HG02623 (cell line): Measurements from ENCODE around the gene NBDY.
"Not testable (repeated sequence)": the region's sequence is repeated elsewhere in the genome, so short reads cannot be mapped to it uniquely, and the experiment has no call there.

Experiments
- ATAC-seq: cut with Tn5 transposase; IDR thresholded peaks from one replicate; pipeline ENCODE4 v1.9.1; 2021; ENCODE audit warnings: moderate library complexity; ENCODE audit not compliant: unreplicated experiment

Gene NBDY

DNA sequence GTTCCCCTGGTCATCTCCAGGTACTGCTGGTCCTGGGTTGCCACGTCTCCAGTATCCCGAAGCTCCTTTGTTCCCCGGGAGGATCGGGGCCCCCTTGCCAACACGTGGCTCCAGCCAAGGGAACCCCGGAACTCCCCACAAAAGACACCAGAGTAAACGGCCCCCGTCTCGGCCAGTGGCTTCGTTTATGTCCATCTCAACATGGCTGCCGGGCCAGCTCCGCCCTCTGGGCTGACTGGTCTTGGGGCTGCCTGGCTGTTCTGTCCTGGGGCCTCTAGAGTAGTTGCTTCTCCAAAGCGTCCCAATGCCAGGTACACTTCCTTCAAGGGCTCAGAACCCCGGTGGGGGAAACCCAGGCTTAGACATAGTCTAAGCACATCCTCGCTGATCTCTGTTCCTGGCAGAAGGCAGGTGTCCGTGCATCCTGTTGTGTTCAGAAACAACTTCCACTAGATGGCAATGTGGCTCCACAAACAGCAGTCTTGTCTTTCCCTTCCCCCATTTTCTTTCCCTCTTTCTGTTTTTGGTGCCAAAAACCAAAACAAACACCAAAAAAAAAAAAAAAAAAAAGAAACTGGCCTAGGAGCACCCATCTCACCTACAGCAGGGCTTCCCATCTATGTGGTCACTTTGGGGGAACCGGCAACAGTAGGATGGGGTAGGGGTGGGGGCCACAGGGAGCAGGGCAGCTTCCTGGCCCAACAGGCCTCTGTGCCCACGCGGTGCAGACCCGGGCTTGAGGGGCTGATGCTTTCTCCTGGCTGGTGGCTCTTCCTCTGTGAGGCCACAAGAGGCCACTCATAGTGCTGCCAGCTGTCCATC lies 35.3 kb downstream of the NBDY start:
- peak; percentile 61 for ATAC-seq

DNA sequence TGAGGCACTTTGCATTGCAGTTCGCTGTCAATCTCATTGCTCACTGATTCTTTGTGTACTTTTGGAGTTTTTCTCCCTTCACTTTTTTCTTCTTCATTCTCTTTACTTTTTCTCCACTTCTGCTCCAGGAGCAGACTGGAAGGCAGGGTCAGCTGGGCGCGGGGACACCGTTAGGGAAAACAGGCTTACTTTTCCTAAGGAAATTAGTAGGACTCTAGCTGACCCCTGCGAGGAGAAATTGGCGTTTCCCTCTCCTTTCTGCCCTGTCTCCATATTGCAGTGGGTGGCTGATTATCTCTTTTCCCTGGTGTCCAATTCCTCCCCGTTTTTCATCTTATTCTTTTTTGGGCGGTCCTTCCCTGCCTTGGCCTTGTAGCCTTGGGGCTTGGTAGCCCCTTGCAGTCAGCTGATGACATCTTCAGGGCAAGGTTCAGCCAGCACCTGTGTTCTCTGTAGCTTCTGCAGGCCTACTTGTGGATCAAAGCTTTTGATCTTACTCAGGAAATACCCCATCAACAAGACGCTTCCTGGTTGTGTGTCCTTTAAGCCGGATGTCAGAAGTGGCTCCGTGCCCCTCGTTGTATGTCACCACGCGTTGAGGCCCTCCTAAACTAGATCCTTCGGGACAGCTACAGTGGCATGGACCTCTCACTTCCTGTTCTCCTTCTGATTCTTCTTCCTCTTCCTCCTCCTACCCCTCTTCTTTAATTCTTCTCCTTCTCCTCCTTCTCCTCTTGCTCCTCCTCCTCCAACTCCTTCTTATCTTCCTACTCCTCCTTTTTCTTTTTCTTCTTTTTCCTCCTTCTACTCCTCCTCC lies 36.1 kb downstream of the NBDY start:
- ATAC-seq = no peak

DNA sequence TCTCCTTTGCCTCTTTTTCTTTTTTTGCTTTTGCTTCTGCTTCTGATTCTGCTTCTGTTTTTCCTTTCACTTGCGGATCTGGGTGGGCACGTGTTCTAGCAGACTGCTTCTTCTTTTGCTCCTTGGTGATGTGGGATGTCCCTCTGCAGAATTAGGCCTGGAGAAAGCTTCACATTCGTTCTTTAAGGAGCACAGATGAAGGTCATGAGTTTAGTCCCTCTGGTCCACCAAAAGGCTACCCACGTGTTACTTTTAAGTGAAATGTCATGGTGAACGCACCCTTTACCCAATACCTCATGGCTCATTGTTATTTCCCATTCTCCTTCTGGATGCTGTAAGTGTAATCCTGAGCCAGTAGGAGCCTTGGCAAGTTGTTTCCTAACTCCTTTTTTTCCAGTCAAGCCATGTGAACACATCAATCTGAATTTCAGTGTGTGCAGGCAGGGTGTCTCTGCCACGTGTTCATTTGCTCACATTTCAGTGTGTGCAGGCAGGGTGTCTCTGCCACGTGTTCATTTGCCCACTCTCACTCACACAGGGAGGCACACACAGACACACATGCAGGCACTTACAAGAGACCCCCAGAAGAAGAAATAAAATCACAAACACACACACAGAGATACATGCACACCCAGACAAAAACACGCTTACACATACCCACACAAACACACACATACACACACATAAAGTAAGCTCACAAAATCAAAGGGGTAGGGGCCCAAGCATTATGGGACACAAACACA lies 36.9 kb downstream of the NBDY start:
- no peak for ATAC-seq

DNA sequence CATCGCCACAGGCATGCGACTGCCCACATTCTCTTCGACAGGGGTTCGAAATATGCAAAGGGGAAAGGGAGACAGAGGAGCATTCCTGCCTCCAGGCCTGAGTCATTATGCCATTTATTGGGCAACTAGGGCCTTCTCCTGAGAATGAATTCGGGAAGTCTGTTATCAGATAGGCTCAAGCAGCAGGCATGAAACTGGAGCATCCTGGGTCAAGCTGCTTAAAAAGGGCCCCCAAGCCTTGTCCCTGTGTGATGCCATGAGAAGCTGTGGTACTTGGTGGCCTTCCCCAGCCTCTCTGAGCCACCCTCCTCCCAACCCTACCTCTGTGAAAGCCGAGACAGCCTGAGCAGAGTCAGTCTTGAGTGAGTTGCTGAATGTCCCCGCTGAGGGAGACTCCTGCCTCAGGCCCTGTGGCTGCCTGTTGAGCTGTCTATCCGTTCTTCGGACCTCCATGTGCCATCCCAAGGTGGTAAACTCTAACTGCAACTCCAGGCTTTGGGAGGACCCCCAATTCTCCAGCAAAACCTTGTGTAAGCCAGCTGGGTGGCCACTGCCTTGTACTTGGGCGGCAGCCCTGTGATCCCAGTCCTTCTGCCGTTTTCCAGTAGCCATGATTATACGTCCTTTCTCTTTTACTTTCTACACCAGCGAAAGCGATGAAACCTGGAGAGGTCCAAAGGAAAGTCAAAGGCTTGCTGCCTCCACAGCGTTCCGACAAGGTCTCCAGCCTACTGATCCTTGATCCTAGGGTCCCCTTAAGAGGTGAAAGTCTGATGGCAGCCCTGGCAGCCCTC lies 37.7 kb downstream of the NBDY start:
- no peak for ATAC-seq

DNA sequence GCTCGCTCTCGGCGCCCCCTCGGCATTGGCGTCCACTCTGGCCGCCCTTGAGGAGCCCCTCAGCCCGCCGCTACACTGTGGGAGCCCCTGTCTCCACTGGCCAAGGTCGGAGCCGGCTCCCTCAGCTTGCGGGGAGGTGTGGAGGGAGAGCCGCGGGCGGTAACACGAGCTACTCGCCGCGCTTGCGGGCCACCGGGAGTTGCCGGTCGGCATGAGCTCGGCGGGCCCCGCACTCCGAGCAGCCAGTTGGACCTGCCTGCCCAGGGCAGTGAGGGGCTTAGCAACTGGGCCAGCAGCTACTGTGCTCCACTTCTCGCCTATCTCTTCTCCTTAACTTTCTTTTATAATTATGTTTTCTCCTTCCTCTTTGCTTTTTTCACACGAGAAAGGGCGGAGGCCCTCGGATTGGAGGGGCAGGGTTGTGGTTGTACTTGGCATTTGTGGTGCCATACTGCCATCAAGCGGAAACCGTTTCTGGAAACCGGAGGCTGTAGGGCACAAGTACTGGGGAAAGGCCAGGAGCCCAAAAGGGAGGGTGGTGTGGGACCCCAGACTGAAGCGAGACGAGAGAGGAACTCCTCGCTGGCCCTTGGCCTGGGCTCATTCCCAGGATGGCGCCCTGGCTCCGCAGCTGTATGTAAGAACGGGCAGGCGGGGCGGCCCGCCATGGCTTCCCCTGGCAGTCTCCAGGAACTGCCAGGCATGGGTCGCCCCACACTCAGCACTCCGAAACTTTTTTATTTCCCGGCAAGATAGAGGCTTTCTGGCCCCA lies 38.5 kb downstream of the NBDY start:
- ATAC-seq = not testable (repeated sequence)

DNA sequence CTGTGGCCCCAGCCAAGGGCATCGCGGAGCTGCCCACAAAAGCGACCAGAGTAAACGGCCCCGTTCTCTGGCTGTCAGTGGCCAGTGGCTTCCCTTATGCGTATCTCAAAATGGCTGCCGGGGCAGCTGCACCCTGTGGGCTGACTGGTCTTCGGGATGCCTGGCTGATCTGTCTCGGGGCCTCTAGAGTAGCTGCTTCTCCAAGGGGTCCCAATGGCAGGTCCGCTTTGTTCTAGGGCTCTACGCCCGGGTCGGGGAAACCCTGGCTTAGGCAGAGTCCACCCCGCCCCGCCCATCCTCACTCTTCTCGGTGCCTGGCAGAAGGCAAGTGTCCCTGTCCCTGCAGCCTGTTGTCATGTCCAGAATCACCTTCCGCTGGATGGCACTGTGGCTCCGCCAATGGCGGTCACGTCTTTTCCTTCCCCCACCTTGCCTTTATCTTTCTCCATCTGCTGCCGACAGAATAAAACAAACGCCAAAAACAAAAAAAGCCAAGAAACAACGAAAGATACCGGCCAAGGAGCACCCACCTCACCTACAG lies 39.1 kb downstream of the NBDY start:
- not testable (repeated sequence) for ATAC-seq

DNA sequence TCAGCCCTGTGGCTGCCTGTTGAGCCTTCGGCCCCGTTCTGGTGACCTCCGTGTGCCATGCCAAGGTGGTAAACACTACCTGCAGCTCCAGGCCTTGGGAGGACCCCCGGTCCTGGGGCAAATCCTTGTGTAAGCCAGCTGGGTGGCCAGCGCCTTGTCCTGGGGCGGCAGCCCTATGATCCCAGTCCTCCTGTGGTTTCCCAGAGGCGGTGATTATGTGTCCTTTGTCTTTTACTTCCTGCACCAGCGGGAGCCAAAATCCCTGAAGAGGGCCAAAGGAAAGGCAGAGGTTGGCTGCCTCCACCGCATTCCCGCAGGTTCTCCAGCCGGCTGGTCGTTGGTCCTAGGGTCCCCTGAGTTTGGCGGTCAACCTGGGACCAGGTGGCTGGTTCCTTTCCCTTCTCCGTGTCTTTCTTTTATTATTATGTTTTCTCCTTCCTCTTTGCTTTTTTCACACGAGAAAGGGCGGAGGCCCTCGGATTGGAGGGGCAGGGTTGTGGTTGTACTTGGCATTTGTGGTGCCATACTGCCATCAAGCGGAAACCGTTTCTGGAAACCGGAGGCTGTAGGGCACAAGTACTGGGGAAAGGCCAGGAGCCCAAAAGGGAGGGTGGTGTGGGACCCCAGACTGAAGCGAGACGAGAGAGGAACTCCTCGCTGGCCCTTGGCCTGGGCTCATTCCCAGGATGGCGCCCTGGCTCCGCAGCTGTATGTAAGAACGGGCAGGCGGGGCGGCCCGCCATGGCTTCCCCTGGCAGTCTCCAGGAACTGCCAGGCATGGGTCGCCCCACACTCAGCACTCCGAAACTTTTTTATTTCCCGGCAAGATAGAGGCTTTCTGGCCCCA lies 43.9 kb downstream of the NBDY start:
- not testable (repeated sequence) for ATAC-seq

DNA sequence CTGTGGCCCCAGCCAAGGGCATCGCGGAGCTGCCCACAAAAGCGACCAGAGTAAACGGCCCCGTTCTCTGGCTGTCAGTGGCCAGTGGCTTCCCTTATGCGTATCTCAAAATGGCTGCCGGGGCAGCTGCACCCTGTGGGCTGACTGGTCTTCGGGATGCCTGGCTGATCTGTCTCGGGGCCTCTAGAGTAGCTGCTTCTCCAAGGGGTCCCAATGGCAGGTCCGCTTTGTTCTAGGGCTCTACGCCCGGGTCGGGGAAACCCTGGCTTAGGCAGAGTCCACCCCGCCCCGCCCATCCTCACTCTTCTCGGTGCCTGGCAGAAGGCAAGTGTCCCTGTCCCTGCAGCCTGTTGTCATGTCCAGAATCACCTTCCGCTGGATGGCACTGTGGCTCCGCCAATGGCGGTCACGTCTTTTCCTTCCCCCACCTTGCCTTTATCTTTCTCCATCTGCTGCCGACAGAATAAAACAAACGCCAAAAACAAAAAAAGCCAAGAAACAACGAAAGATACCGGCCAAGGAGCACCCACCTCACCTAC lies 44.5 kb downstream of the NBDY start:
- ATAC-seq = not testable (repeated sequence)

DNA sequence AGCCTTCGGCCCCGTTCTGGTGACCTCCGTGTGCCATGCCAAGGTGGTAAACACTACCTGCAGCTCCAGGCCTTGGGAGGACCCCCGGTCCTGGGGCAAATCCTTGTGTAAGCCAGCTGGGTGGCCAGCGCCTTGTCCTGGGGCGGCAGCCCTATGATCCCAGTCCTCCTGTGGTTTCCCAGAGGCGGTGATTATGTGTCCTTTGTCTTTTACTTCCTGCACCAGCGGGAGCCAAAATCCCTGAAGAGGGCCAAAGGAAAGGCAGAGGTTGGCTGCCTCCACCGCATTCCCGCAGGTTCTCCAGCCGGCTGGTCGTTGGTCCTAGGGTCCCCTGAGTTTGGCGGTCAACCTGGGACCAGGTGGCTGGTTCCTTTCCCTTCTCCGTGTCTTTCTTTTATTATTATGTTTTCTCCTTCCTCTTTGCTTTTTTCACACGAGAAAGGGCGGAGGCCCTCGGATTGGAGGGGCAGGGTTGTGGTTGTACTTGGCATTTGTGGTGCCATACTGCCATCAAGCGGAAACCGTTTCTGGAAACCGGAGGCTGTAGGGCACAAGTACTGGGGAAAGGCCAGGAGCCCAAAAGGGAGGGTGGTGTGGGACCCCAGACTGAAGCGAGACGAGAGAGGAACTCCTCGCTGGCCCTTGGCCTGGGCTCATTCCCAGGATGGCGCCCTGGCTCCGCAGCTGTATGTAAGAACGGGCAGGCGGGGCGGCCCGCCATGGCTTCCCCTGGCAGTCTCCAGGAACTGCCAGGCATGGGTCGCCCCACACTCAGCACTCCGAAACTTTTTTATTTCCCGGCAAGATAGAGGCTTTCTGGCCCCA lies 49.3 kb downstream of the NBDY start:
- ATAC-seq = not testable (repeated sequence)

DNA sequence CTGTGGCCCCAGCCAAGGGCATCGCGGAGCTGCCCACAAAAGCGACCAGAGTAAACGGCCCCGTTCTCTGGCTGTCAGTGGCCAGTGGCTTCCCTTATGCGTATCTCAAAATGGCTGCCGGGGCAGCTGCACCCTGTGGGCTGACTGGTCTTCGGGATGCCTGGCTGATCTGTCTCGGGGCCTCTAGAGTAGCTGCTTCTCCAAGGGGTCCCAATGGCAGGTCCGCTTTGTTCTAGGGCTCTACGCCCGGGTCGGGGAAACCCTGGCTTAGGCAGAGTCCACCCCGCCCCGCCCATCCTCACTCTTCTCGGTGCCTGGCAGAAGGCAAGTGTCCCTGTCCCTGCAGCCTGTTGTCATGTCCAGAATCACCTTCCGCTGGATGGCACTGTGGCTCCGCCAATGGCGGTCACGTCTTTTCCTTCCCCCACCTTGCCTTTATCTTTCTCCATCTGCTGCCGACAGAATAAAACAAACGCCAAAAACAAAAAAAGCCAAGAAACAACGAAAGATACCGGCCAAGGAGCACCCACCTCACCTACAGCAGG lies 50.0 kb downstream of the NBDY start:
- ATAC-seq = not testable (repeated sequence)

DNA sequence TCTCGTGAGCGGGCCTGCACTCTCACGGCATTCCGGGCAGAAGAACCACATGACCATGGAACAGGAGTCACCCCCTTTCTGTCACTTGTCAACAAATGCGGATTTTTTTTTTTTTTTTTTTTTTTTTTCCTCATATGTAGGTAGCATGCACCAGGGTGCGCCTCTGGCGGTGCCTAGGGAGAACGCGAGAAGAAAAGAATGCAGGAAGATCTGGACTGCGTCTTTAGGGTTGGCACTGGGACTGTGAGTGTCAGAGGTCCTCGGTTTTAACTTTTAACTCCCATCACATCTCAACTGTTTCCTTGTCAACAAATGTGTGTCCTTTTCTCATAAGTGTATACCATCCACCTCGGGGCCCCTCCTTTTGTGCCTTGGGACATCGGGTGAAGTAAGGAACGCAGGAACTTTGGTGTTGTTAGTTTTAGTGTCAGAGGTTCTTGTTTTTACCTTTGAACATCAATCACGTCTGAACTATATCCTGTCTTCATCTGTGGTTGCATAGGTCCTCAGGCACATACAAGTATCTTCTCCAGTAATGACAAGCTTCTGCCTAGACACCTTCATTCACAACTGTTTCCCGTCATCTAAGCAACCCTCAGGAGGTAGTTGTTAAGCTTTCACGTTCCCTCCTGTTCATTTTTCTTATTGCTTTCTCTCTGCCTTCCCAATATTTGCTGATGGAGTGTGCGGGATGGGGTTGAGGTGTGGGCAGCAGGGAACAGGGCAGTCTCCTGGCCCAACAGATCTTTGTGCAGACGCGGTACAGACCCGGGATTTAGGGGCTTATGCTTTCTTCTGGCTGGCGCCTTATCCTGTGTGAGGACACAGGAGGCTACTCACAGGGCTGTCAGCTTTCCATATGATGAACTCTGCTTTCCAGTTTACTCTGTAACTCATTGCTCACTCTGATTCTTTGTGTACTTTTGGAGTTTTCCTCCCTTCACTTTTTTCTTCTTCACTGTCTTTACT lies 51.9 kb downstream of the NBDY start:
- not testable (repeated sequence) for ATAC-seq

DNA sequence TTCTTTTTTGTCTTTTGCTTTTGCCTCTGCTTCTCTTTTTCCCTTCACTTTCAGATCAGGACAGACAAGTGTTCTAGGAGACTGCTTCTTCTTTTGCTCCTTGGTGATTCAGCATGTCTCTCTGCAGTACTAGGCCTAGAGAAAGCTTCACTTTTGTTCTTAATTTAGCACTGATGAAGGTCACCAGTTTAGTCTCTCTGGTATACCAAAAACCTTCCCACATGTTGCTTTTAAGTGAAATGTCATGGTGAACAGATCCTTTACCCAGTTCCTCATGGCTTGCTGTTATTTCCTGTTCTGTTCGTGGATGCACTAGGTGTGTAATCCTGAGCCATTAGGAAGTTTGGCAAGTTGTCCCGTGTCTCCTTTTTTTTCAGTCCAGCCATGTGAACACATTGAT lies 53.3 kb downstream of the NBDY start:
- ATAC-seq = no peak

DNA sequence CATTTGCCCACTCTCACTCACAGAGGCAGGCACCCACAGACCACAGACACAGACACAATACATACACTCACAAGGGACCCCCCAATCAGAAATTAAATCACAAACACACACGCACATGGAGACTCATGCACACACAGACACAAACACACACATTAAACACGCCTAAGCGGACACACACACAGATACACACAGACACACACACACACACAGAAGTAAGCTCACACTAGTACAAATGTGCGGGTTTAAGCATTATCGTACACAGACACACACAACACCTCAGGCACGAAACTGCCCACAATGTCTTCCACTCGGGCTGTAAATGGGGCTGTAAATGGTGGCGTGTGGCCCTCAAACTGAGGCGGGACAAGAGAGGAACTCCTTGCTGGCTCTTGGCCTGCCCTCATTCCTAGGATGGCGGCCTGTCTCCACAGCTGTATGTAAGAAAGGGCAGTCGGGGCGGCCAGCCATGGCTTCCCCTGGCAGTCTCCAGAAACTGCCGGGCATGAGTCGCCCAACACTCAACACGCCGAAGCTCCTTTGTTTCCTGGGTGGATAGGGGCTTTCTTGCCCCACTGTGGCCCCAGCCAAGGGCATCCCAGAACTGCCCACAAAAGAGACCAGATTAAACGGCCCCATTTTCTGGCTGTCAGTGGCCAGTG lies 53.9 kb downstream of the NBDY start:
- no peak for ATAC-seq

DNA sequence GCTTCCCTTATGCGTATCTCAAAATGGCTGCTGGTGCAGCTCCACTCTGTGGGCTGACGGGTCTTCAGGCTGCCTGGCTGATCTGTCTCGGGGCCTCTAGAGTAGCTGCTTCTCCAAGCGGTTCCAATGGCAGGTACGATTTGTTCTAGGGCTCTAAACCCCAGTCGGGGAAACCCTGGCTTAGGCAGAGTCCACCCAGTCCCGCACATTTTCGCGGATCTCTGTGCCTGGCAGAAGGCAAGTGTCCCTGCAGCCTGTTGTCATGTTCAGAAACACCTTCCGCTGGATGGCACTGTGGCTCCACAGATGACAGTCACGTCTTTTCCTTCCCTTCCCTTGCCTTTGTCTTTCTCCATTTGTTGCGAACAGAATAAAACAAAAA lies 54.4 kb downstream of the NBDY start:
- ATAC-seq = no peak

DNA sequence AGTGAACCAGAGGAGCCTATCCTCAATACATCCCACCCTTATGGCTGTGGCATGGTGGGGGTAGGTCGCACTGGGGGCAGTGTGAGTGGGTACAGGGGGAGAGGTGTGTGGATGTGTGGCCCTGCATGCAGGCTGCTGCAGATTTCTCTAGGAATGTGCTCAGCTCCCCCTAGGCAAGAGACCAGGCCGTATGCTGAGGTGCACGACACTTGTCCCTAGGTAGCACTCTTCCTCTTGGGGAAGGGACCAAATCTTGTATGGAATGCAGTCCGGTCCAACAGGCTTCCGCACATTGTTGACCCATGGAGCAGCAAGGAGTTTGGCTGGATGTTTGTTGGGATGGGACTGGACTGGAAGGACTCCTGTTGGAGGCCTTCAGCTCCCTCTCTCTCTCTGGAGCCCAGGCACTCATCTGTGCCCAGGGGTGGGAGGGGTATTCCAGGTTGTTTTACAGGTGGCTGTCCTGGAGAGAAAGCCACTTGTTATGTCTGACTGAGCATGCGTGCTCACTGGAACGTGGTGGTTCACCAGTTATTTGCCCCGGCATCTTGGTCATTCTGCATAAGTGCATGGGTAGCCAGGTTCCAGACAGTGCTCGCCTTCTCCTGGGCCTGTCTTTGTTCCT lies 55.1 kb downstream of the NBDY start:
- ATAC-seq = no peak
